Fibroblast of lung (primary cell): ENCODE data around the gene DUSP7. TPM values are rescaled to one million over a fixed set of nuclear protein-coding genes. Genes with fewer than 3 reads are reported as not detected.
"Not testable (repeated sequence)": the region's sequence is repeated elsewhere in the genome, so short reads cannot be mapped to it uniquely, and the experiment has no call there.

Experiments used
- DNase-seq, 2 donors: peaks; one replicate each; pipeline versions ENCODE4 v3.0.0 to v3.0.0-alpha.2; 2010; ENCODE audit warnings: low read depth in 2 of 2
- H2AFZ ChIP-seq: 2 replicates; pipeline ENCODE4 v1.5.1; 2012; ENCODE audit warnings: low read length, control low read depth, inconsistent platforms
- H3K27ac ChIP-seq: 2 replicates; pipeline ENCODE4 v1.5.1; 2011; ENCODE audit warnings: low read length, control low read depth; ENCODE audit not compliant: insufficient read depth
- H3K27me3 ChIP-seq: 2 replicates; pipeline ENCODE4 v1.5.1; 2011; ENCODE audit warnings: mild to moderate bottlenecking, low read length; ENCODE audit not compliant: control insufficient read depth, insufficient read depth
- H3K36me3 ChIP-seq: 2 replicates; pipeline ENCODE4 v1.5.1; 2011; ENCODE audit warnings: low read length; ENCODE audit not compliant: control insufficient read depth, insufficient read depth
- H3K4me1 ChIP-seq: 2 replicates; pipeline ENCODE4 v1.5.1; 2011; ENCODE audit warnings: low read length; ENCODE audit not compliant: control insufficient read depth, insufficient read depth; ENCODE audit errors: extremely low read depth
- H3K4me2 ChIP-seq: 2 replicates; pipeline ENCODE4 v1.5.1; 2011; ENCODE audit warnings: low read length, control low read depth; ENCODE audit not compliant: insufficient read depth; ENCODE audit errors: extremely low read depth
- H3K4me3 ChIP-seq, 4 experiments: fragments of 200-600 bp in 1 of 4; sonication (generic) in 1 of 4; replicated peaks in 1 of 4; 2 replicates each; pipeline ENCODE4 v1.5.1; 2011 to 2016; ENCODE audit warnings: low read length in 4 of 4, low read depth in 3 of 4, mild to moderate bottlenecking in 3 of 4, control low read depth in 2 of 4, inconsistent platforms in 1 of 4, mixed read lengths in 1 of 4; ENCODE audit not compliant: insufficient read depth in 1 of 4; ENCODE audit errors: control extremely low read depth in 1 of 4
- H3K79me2 ChIP-seq: 2 replicates; pipeline ENCODE4 v1.5.1; 2012; ENCODE audit warnings: mild to moderate bottlenecking, low read length, inconsistent platforms; ENCODE audit not compliant: control insufficient read depth, insufficient read depth
- H3K9ac ChIP-seq: 2 replicates; pipeline ENCODE4 v1.5.1; 2011; ENCODE audit warnings: mild to moderate bottlenecking, low read length, control low read depth; ENCODE audit not compliant: insufficient read depth
- H3K9me3 ChIP-seq: 2 replicates; pipeline ENCODE4 v1.5.1; 2012; ENCODE audit warnings: low read depth, low read length; ENCODE audit not compliant: control insufficient read depth, insufficient read depth
- H4K20me1 ChIP-seq: 2 replicates; pipeline ENCODE4 v1.5.1; 2011; ENCODE audit warnings: low read length; ENCODE audit not compliant: control insufficient read depth, insufficient read depth; ENCODE audit errors: extremely low read depth
- CTCF ChIP-seq, 2 donors: IDR thresholded peaks in 1 of 2; conservative IDR thresholded peaks in 1 of 2; 1 replicate in 1 of 2; 2 replicates in 1 of 2; pipeline ENCODE4 v1.5.1; 2011 to 2012; ENCODE audit warnings: low read length in 2 of 2, control low read depth in 1 of 2, inconsistent platforms in 1 of 2, low read depth in 1 of 2, mild to moderate bottlenecking in 1 of 2
- EZH2 ChIP-seq: IDR thresholded peaks from 2 replicates; pipeline ENCODE4 v1.5.1; 2012; ENCODE audit warnings: low read length, control low read depth, mild to moderate bottlenecking; ENCODE audit errors: missing control alignments
- polyA plus RNA-seq, 2 donors: library from polyadenylated mRNA; depleted of rRNA in 1 of 2; stranded (reverse) in 1 of 2; unstranded in 1 of 2; fragments of >200 nt; gene quantifications; 2 replicates each; pipeline ENCODE4 v1.2.1, GENCODE V29; 2011 to 2012; ENCODE audit warnings: missing spikeins in 1 of 2
- total RNA-seq: library from RNA; depleted of rRNA; stranded (reverse); fragments of >200 nt; gene quantifications from 2 replicates; pipeline ENCODE4 v1.2.1, GENCODE V29; 2014

DUSP7 gene
- total and polyA plus RNA-seq, 2 donors (not counting 1 experiment from before 2014, with no cell fraction given) = 5.6 to 26.5 TPM

GRCh38 chr3:52036222-52036694, 20.1 kb downstream of the DUSP7 start:
- no peaks in the 10 kb centered on the region for H3K4me1 ChIP-seq
- H4K20me1 ChIP-seq = no peaks in the 10 kb centered on the region
- TF ChIP-seq EZH2 = no peak
- no peak for TF ChIP-seq CTCF (conservative IDR thresholded peaks at IDR 0.05 in 1 of 2, IDR thresholded peaks at IDR 0.05 in 1 of 2; ENCODE audit: low read depth in 1 of 2, low read length in 2 of 2)
- H2AFZ ChIP-seq = no peak overlapping the region
- H3K27ac ChIP-seq = no peak overlapping the region
- H3K36me3 ChIP-seq = no peaks in the 10 kb centered on the region
- H3K9me3 ChIP-seq = no peaks in the 10 kb centered on the region
- no peak overlapping the region for H3K4me2 ChIP-seq
- no peak overlapping the region for H3K4me3 ChIP-seq
- H3K79me2 ChIP-seq = no peaks in the 10 kb centered on the region
- H3K9ac ChIP-seq = no peak overlapping the region
- DNase-seq = no peak
- H3K27me3 ChIP-seq = no peaks in the 10 kb centered on the region

DNA sequence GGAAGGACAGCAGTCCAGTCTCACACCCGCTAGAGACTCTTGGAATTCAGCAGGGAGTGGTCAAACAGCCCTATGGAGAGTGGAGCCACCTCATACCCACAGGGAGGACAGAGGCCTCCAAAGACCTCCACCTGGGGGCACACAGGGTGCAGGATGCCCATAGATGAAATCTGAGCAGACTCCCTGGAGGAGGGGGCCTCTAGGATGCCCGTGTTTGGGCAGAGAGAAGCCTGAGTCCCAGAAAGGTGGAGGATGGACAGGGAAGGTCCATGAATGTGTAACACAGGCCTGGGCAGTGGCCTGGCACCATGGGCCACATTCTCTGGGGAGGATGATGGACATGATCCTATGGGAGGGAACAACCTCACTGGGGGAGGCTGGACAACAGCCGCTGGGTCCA, 21.7 kb downstream of the DUSP7 start:
- Histone ChIP-seq H3K9me3 (no peaks in the 10 kb centered on the region), H4K20me1 (no peaks in the 10 kb centered on the region), H3K27me3 (no peaks in the 10 kb centered on the region), H3K4me3 (no peak overlapping the region), H3K79me2 (no peaks in the 10 kb centered on the region), H3K27ac (no peak overlapping the region), H3K4me1 (no peaks in the 10 kb centered on the region), H3K4me2 (no peak overlapping the region), H3K9ac (no peak overlapping the region), H3K36me3 (no peaks in the 10 kb centered on the region), H2AFZ (no peak overlapping the region)
- no peak for DNase-seq
- no peak for TF ChIP-seq EZH2
- TF ChIP-seq CTCF (conservative IDR thresholded peaks at IDR 0.05 in 1 of 2, IDR thresholded peaks at IDR 0.05 in 1 of 2; ENCODE audit: low read depth in 1 of 2, low read length in 2 of 2) = no peak

DNA sequence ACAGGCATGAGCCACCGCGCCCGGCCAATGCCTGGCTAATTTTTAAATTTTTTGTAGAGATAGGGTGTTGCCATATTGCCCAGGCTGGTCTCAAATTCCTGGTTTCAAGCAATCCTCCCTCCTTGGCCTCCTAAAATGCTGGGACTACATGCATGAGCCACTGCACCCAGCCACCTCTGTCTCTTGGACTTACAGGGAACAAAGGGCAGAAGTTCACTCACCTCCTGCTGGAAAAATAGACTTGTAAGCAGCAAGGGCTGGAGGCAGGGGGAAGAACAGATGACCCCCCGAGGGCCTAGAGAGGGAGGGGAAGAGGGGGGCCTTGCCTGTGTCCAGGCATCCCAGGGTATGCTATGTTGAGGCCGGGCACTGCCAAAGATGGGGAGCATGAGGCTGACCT, 22.2 kb downstream of the DUSP7 start:
- Histone ChIP-seq H3K36me3 (no peaks in the 10 kb centered on the region), H3K27me3 (no peaks in the 10 kb centered on the region), H3K4me1 (no peaks in the 10 kb centered on the region), H3K27ac (no peak overlapping the region), H3K79me2 (no peaks in the 10 kb centered on the region), H4K20me1 (no peaks in the 10 kb centered on the region), H3K4me2 (no peak overlapping the region), H3K9ac (no peak overlapping the region), H3K9me3 (no peaks in the 10 kb centered on the region), H2AFZ (no peak overlapping the region), H3K4me3 (no peak overlapping the region)
- no peak for DNase-seq
- TF ChIP-seq EZH2 (no peak), CTCF (conservative IDR thresholded peaks at IDR 0.05 in 1 of 2, IDR thresholded peaks at IDR 0.05 in 1 of 2; ENCODE audit: low read depth in 1 of 2, low read length in 2 of 2) (no peak)

DNA sequence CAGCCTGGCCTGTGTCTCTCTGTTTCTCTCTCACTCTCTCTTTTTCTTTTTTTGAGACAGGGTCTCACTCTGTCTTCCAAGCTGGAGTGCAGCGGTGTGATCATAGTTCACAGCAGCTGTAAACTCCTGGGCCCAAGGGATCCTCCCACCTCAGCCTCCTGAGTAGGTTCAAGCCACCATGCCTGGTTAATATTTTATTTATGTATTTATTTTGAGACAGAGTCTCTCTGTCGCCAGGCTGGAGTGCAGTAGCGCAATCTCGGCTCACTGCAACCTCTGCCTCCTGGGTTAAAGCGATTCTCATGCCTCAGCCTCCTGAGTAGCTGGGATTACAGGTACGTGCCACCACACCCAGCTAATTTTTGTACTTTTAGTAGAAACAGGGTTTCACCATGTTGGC, 22.6 kb downstream of the DUSP7 start:
- H2AFZ ChIP-seq, H3K4me3 ChIP-seq, H3K4me2 ChIP-seq, H3K27me3 ChIP-seq, H3K4me1 ChIP-seq, H3K79me2 ChIP-seq, H4K20me1 ChIP-seq, H3K36me3 ChIP-seq, H3K27ac ChIP-seq, H3K9ac ChIP-seq, H3K9me3 ChIP-seq, DNase-seq: not testable (repeated sequence)
